Measurements from ENCODE around the gene PEX26. TPM values are rescaled to one million over a fixed set of nuclear protein-coding genes. Genes with fewer than 3 reads are reported as not detected.
"Not testable (repeated sequence)": the region's sequence is repeated elsewhere in the genome, so short reads cannot be mapped to it uniquely, and the experiment has no call there.

The PEX26 gene
- total RNA-seq, 2 experiments from 2014 or later: 19.6 to 20.8 TPM

DNA sequence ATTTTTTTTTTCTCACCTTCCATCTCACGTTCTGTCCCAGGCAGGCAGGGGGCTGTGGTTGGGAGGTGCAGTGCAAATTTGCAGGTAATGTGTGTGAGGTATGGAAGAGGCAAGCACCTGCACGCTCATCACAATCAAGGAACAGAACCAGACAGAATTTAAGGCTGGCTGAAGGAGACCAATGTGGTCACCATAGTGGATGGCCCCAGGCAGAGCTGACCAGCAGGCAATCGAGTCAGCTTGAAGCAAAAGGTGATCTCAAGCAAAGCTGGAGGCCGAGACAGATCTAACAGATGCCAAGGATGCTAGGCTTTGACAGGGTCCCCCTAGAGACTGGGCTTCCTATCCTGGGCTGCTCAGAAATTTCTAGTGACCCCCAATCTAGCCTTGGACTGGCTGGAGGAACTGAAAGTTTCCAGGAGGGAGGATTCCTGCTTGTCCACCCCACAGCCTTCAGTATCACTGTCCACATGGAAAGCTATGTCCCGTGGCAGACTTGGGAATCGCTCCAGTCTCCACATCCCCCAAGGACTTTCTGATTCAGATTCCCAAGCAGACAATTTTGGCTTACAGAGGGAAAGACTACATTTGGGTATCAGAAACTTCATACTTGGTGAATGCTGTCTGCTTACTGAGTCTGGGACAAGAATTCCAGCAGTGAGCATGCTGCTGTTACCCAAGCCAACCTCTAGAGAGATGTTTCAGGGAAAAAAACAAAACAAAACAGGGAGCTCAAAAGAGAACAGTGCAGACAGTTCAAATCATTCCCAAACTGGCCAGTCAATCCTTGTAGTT, 44.4 kb upstream of the PEX26 start:
- Histone ChIP-seq H3K4me3 (ENCODE audit: low read length) (no peak overlapping the region), H3K27me3 (ENCODE audit: control insufficient read depth in 1 of 2, insufficient read depth in 2 of 2, low read length in 2 of 2) (peaks cover under 1 to 3% of the 10 kb centered on the region in 2 experiments), H3K9me3 (ENCODE audit: control insufficient read depth in 1 of 2, insufficient read depth in 1 of 2, low read length in 2 of 2) (no peaks in the 10 kb centered on the region), H3K36me3 (ENCODE audit: insufficient read depth, low read length) (no peaks in the 10 kb centered on the region), H3K27ac (ENCODE audit: low read depth in 1 of 2, low read length in 2 of 2) (no peak overlapping the region), H3K4me1 (ENCODE audit: insufficient read depth, low read length) (no peaks in the 10 kb centered on the region)
- ChIA-PET POLR2A (no interaction called here), CTCF (no interaction called here)
- intact Hi-C loops (cut with DNase I, micrococcal nuclease): no loop called here
- TF ChIP-seq, protein P1, sequence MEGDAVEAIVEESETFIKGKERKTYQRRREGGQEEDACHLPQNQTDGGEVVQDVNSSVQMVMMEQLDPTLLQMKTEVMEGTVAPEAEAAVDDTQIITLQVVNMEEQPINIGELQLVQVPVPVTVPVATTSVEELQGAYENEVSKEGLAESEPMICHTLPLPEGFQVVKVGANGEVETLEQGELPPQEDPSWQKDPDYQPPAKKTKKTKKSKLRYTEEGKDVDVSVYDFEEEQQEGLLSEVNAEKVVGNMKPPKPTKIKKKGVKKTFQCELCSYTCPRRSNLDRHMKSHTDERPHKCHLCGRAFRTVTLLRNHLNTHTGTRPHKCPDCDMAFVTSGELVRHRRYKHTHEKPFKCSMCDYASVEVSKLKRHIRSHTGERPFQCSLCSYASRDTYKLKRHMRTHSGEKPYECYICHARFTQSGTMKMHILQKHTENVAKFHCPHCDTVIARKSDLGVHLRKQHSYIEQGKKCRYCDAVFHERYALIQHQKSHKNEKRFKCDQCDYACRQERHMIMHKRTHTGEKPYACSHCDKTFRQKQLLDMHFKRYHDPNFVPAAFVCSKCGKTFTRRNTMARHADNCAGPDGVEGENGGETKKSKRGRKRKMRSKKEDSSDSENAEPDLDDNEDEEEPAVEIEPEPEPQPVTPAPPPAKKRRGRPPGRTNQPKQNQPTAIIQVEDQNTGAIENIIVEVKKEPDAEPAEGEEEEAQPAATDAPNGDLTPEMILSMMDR (IDR thresholded peaks at IDR 0.05): no peak
- ATAC-seq (ENCODE audit: poor library complexity) (no peak), DNase-seq (no peak)
- Mint-ChIP-seq H3K4me3 (no peak overlapping the region), H3K9me3 (no peaks in the 10 kb centered on the region), H3K36me3 (ENCODE audit: low read depth) (no peaks in the 10 kb centered on the region), H3K4me1 (ENCODE audit: low read depth) (no peaks in the 10 kb centered on the region), H3K27ac (no peak overlapping the region), H3K27me3 (peaks cover 5% of the 10 kb centered on the region)

GRCh38 chr22:18034076-18034475, 43.7 kb upstream of the PEX26 start:
- intact Hi-C loops (cut with DNase I, micrococcal nuclease): no loop called here
- Histone ChIP-seq H3K27me3 (ENCODE audit: control insufficient read depth in 1 of 2, insufficient read depth in 2 of 2, low read length in 2 of 2) (peaks cover 0 to 3% of the 10 kb centered on the region in 2 experiments), H3K9me3 (ENCODE audit: control insufficient read depth in 1 of 2, insufficient read depth in 1 of 2, low read length in 2 of 2) (no peaks in the 10 kb centered on the region), H3K36me3 (ENCODE audit: insufficient read depth, low read length) (no peaks in the 10 kb centered on the region), H3K27ac (ENCODE audit: low read depth in 1 of 2, low read length in 2 of 2) (no peak overlapping the region), H3K4me1 (ENCODE audit: insufficient read depth, low read length) (no peaks in the 10 kb centered on the region), H3K4me3 (ENCODE audit: low read length) (no peak overlapping the region)
- Mint-ChIP-seq H3K4me3 (no peak overlapping the region), H3K4me1 (ENCODE audit: low read depth) (no peaks in the 10 kb centered on the region), H3K9me3 (no peaks in the 10 kb centered on the region), H3K27ac (no peak overlapping the region), H3K36me3 (ENCODE audit: low read depth) (no peaks in the 10 kb centered on the region), H3K27me3 (peaks cover 3% of the 10 kb centered on the region)
- ATAC-seq (ENCODE audit: poor library complexity): no peak
- ChIA-PET POLR2A (no interaction called here), CTCF (no interaction called here)
- TF ChIP-seq, protein P1 (IDR thresholded peaks at IDR 0.05): no peak
- no peak for DNase-seq

DNA sequence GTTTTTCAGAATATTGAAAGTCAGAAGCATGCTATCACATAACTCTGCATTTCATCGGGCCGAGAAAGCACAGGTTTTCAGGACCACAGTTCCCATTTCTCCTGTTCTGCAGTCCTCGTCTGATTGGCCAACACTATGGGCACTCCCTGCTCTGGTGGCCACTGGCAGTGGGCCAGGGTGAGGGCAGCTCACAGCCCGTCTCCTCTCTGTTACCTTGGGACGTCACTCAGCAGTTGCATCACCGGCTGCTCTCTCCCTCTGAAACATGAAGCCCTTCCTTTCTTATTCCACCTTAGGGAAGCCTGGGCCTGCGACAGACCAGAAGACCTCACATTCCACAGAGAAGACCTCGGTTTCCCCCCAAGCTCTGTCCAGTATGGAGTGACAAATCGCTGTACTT, 42.0 kb upstream of the PEX26 start:
- no peaks in the 10 kb centered on the region for H3K27me3 Mint-ChIP-seq
- no peak for ATAC-seq (ENCODE audit: poor library complexity)
- no peaks in the 10 kb centered on the region for H3K4me1 Mint-ChIP-seq (ENCODE audit: low read depth)
- Histone ChIP-seq H3K27ac (ENCODE audit: low read depth in 1 of 2, low read length in 2 of 2) (no peak overlapping the region), H3K27me3 (ENCODE audit: control insufficient read depth in 1 of 2, insufficient read depth in 2 of 2, low read length in 2 of 2) (peaks cover 0 to 3% of the 10 kb centered on the region in 2 experiments), H3K9me3 (ENCODE audit: control insufficient read depth in 1 of 2, insufficient read depth in 1 of 2, low read length in 2 of 2) (no peaks in the 10 kb centered on the region), H3K4me1 (ENCODE audit: insufficient read depth, low read length) (no peaks in the 10 kb centered on the region), H3K36me3 (ENCODE audit: insufficient read depth, low read length) (no peaks in the 10 kb centered on the region), H3K4me3 (ENCODE audit: low read length) (no peak overlapping the region)
- TF ChIP-seq, protein P1 (IDR thresholded peaks at IDR 0.05): no peak
- no peak overlapping the region for H3K4me3 Mint-ChIP-seq
- ChIA-PET POLR2A (no interaction called here), CTCF (no interaction called here)
- no peaks in the 10 kb centered on the region for H3K9me3 Mint-ChIP-seq
- intact Hi-C loops (cut with DNase I, micrococcal nuclease): no loop called here
- DNase-seq: no peak
- H3K27ac Mint-ChIP-seq: no peak overlapping the region
- no peaks in the 10 kb centered on the region for H3K36me3 Mint-ChIP-seq (ENCODE audit: low read depth)

DNA sequence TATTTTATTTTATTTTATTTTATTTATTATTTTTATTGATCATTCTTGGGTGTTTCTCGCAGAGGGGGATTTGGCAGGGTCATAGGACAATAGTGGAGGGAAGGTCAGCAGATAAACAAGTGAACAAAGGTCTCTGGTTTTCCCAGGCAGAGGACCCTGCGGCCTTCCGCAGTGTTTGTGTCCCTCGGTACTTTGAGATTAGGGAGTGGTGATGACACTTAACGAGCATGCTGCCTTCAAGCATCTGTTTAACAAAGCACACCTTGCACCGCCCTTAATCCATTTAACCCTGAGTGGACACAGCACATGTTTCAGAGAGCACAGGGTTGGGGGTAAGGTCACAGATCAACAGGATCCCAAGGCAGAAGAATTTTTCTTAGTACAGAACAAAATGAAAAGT, 36.9 kb upstream of the PEX26 start:
- POLR2A ChIA-PET; CTCF ChIA-PET; H3K27me3 ChIP-seq (ENCODE audit: control insufficient read depth in 1 of 2, insufficient read depth in 2 of 2, low read length in 2 of 2); ATAC-seq (ENCODE audit: poor library complexity); H3K36me3 ChIP-seq (ENCODE audit: insufficient read depth, low read length); H3K9me3 Mint-ChIP-seq; intact Hi-C loops (cut with DNase I, micrococcal nuclease); H3K4me3 Mint-ChIP-seq; H3K27me3 Mint-ChIP-seq; H3K36me3 Mint-ChIP-seq (ENCODE audit: low read depth); H3K27ac Mint-ChIP-seq; H3K4me1 Mint-ChIP-seq (ENCODE audit: low read depth); H3K4me3 ChIP-seq (ENCODE audit: low read length); H3K4me1 ChIP-seq (ENCODE audit: insufficient read depth, low read length); DNase-seq; H3K27ac ChIP-seq (ENCODE audit: low read depth in 1 of 2, low read length in 2 of 2); H3K9me3 ChIP-seq (ENCODE audit: control insufficient read depth in 1 of 2, insufficient read depth in 1 of 2, low read length in 2 of 2): not testable (repeated sequence)
